ENCODE data around the gene POLR2H.
"Not testable (repeated sequence)": the region's sequence is repeated elsewhere in the genome, so short reads cannot be mapped to it uniquely, and the experiment has no call there.

The POLR2H gene

DNA sequence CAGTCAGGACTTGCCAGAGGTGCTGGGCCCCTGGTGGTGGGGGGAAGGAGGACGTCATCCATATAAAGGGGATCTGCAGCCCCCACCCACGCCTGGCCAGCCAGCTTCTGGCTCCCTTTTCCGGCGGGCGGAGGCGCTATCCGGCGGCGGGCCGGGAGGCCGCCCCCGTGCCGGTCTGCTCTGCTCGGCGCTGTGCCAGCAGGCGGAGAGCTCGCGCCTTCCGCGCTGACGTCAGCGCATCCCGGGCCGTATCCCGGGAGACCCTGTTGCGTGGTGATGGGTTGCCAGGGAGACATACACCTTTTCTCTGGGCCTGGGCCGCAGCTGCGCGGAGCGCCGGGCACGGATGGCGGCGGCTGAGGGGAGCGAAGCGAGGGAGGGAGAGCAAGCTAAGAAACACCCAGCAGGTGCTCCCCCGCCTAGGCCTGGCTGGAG lies 23.0 kb upstream of the POLR2H start:
- TF ChIP-seq, protein P1, sequence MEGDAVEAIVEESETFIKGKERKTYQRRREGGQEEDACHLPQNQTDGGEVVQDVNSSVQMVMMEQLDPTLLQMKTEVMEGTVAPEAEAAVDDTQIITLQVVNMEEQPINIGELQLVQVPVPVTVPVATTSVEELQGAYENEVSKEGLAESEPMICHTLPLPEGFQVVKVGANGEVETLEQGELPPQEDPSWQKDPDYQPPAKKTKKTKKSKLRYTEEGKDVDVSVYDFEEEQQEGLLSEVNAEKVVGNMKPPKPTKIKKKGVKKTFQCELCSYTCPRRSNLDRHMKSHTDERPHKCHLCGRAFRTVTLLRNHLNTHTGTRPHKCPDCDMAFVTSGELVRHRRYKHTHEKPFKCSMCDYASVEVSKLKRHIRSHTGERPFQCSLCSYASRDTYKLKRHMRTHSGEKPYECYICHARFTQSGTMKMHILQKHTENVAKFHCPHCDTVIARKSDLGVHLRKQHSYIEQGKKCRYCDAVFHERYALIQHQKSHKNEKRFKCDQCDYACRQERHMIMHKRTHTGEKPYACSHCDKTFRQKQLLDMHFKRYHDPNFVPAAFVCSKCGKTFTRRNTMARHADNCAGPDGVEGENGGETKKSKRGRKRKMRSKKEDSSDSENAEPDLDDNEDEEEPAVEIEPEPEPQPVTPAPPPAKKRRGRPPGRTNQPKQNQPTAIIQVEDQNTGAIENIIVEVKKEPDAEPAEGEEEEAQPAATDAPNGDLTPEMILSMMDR (IDR thresholded peaks at IDR 0.05; ENCODE audit: low read depth, low read length, poor library complexity, severe bottlenecking), result no peak
- TF ChIP-seq EZH2phosphoT487 (IDR thresholded peaks at IDR 0.05; ENCODE audit: borderline replicate concordance, low read length), result no peak
- H3K36me3 ChIP-seq (ENCODE audit: control insufficient read depth, low read length), result peaks cover 21% of the 10 kb centered on the region
- H3K4me3 ChIP-seq (ENCODE audit: low read length), result peak overlapping the region; percentile 11; the same call in 1 of the 2 replicates
- H3K27ac ChIP-seq (ENCODE audit: low read depth, low read length), result no peak overlapping the region
- no peaks in the 10 kb centered on the region for H3K9me2 ChIP-seq (replicated peaks; ENCODE audit: control insufficient read depth, low read length)
- peaks cover 11% of the 10 kb centered on the region for H4K20me1 ChIP-seq (ENCODE audit: control insufficient read depth, insufficient read depth, low read depth, low read length)
- H3K79me2 ChIP-seq (ENCODE audit: control insufficient read depth, low read length), result no peaks in the 10 kb centered on the region
- peaks cover 22% of the 10 kb centered on the region for H3K4me1 ChIP-seq (ENCODE audit: control insufficient read depth, low read length)
- peak overlapping the region; percentile 33 for H3K4me2 ChIP-seq (ENCODE audit: low read length)
- H3F3A ChIP-seq (ENCODE audit: control insufficient read depth, insufficient read depth), result peaks cover 24% of the 10 kb centered on the region
- no peaks in the 10 kb centered on the region for H3K9me3 ChIP-seq (ENCODE audit: control insufficient read depth, insufficient read depth, low read length)
- H3K27me3 ChIP-seq (ENCODE audit: control insufficient read depth, low read length), result peaks cover 3% of the 10 kb centered on the region; the same call in 1 of the 2 replicates

DNA sequence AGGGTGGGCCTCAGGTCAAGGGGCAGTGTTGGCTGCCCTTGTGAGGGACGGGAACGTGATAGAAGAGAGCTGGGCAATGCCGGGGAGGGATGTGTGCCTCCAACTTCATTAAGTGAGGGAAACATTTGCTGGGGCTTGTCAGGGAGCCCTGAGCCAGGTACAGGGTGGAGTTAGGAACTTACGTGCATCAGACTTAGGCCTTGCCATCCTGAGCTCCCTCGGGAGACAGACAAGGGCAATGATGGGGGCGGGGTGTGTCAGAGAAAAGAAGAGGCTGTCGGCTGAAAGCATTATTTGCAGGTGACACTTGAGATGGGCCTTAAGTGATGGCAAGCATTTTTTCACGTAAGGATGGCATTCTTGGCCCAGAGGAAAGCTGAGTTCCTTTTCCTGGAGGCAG lies 22.5 kb upstream of the POLR2H start:
- Histone ChIP-seq H3K4me2 (ENCODE audit: low read length) (peak overlapping the region; percentile 33), H3K27me3 (ENCODE audit: control insufficient read depth, low read length) (peaks cover 3% of the 10 kb centered on the region; the same call in 1 of the 2 replicates), H3K79me2 (ENCODE audit: control insufficient read depth, low read length) (no peaks in the 10 kb centered on the region), H3K9me2 (replicated peaks; ENCODE audit: control insufficient read depth, low read length) (no peaks in the 10 kb centered on the region), H3K27ac (ENCODE audit: low read depth, low read length) (no peak overlapping the region), H3F3A (ENCODE audit: control insufficient read depth, insufficient read depth) (peaks cover 19% of the 10 kb centered on the region), H3K4me3 (ENCODE audit: low read length) (no peak overlapping the region), H3K36me3 (ENCODE audit: control insufficient read depth, low read length) (peaks cover 16% of the 10 kb centered on the region), H3K4me1 (ENCODE audit: control insufficient read depth, low read length) (peaks cover 22% of the 10 kb centered on the region), H3K9me3 (ENCODE audit: control insufficient read depth, insufficient read depth, low read length) (no peaks in the 10 kb centered on the region), H4K20me1 (ENCODE audit: control insufficient read depth, insufficient read depth, low read depth, low read length) (peaks cover 11% of the 10 kb centered on the region)
- TF ChIP-seq, protein P1 (IDR thresholded peaks at IDR 0.05; ENCODE audit: low read depth, low read length, poor library complexity, severe bottlenecking), result no peak
- no peak for TF ChIP-seq EZH2phosphoT487 (IDR thresholded peaks at IDR 0.05; ENCODE audit: borderline replicate concordance, low read length)

DNA sequence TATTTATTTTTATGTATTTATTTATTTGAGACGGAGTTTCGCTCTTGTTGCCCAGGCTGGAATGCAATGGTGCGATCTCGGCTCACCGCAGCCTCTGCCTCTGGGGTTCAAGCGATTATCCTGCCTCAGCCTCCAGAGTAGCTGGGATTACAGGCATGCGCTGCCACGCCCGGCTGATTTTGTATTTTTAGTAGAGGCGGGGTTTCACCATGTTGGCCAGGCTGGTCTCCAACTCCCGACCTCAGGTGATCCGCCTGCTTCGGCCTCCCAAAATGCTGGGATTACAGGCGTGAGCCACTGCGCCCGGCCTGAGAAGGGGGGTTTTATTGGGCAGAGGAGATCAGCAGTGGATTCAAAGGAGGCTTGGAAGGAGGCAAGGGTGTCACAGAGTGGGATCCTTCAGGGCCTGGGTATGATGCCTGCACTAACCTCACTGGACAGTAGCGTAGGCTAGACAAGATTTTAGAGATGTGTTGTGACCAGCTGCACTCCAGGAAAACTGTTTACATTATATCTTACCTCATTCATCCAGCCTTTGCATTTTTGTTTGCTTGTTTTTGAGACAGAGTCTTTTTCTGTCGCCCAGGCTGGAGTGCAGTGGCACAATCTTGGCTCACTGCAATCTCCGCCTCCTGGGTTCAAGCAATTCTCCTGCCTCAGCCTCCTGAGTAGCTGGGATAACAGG lies 21.9 kb upstream of the POLR2H start:
- not testable (repeated sequence) for H4K20me1 ChIP-seq (ENCODE audit: control insufficient read depth, insufficient read depth, low read depth, low read length); H3K27ac ChIP-seq (ENCODE audit: low read depth, low read length); H3K9me2 ChIP-seq (replicated peaks; ENCODE audit: control insufficient read depth, low read length); H3K4me2 ChIP-seq (ENCODE audit: low read length); H3K9me3 ChIP-seq (ENCODE audit: control insufficient read depth, insufficient read depth, low read length); H3K79me2 ChIP-seq (ENCODE audit: control insufficient read depth, low read length); H3K27me3 ChIP-seq (ENCODE audit: control insufficient read depth, low read length); H3K4me3 ChIP-seq (ENCODE audit: low read length)
- Histone ChIP-seq H3K36me3 (ENCODE audit: control insufficient read depth, low read length) (peaks cover 11% of the 10 kb centered on the region), H3F3A (ENCODE audit: control insufficient read depth, insufficient read depth) (peaks cover 14% of the 10 kb centered on the region), H3K4me1 (ENCODE audit: control insufficient read depth, low read length) (peaks cover 22% of the 10 kb centered on the region)

DNA sequence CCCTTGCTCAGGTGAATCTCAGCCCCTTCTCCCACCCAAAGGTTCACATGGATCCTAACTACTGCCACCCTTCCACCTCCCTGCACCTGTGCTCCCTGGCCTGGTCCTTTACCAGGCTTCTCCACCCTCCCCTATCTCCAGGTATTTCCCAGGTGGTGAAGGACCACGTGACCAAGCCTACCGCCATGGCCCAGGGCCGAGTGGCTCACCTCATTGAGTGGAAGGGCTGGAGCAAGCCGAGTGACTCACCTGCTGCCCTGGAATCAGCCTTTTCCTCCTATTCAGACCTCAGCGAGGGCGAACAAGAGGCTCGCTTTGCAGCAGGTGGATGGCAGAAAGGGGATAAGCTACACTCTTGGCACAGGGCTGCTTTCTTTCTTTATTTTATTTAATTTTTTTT lies 19.6 kb upstream of the POLR2H start:
- H4K20me1 ChIP-seq (ENCODE audit: control insufficient read depth, insufficient read depth, low read depth, low read length), result peaks cover 1% of the 10 kb centered on the region
- peaks cover 3% of the 10 kb centered on the region; the same call in 1 of the 2 replicates for H3K27me3 ChIP-seq (ENCODE audit: control insufficient read depth, low read length)
- no peak for TF ChIP-seq EZH2phosphoT487 (IDR thresholded peaks at IDR 0.05; ENCODE audit: borderline replicate concordance, low read length)
- TF ChIP-seq, protein P1 (IDR thresholded peaks at IDR 0.05; ENCODE audit: low read depth, low read length, poor library complexity, severe bottlenecking), result no peak
- H3K4me1 ChIP-seq (ENCODE audit: control insufficient read depth, low read length), result peaks cover 10% of the 10 kb centered on the region; the same call in 1 of the 2 replicates
- no peaks in the 10 kb centered on the region for H3K9me2 ChIP-seq (replicated peaks; ENCODE audit: control insufficient read depth, low read length)
- H3K9me3 ChIP-seq (ENCODE audit: control insufficient read depth, insufficient read depth, low read length), result no peaks in the 10 kb centered on the region
- no peak overlapping the region for H3K27ac ChIP-seq (ENCODE audit: low read depth, low read length)
- H3K4me3 ChIP-seq (ENCODE audit: low read length), result no peak overlapping the region
- H3F3A ChIP-seq (ENCODE audit: control insufficient read depth, insufficient read depth), result peaks cover 5% of the 10 kb centered on the region; the same call in 1 of the 2 replicates
- no peaks in the 10 kb centered on the region for H3K36me3 ChIP-seq (ENCODE audit: control insufficient read depth, low read length)
- H3K4me2 ChIP-seq (ENCODE audit: low read length), result no peak overlapping the region
- no peaks in the 10 kb centered on the region for H3K79me2 ChIP-seq (ENCODE audit: control insufficient read depth, low read length)

Data from DOHH2 (cell line).